ENCODE results near the gene MRPL42.

GRCh38 chr12:93514853-93515252 is 47.5 kb downstream of the MRPL42 start:
- TF ChIP-seq, protein P1, sequence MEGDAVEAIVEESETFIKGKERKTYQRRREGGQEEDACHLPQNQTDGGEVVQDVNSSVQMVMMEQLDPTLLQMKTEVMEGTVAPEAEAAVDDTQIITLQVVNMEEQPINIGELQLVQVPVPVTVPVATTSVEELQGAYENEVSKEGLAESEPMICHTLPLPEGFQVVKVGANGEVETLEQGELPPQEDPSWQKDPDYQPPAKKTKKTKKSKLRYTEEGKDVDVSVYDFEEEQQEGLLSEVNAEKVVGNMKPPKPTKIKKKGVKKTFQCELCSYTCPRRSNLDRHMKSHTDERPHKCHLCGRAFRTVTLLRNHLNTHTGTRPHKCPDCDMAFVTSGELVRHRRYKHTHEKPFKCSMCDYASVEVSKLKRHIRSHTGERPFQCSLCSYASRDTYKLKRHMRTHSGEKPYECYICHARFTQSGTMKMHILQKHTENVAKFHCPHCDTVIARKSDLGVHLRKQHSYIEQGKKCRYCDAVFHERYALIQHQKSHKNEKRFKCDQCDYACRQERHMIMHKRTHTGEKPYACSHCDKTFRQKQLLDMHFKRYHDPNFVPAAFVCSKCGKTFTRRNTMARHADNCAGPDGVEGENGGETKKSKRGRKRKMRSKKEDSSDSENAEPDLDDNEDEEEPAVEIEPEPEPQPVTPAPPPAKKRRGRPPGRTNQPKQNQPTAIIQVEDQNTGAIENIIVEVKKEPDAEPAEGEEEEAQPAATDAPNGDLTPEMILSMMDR (conservative IDR thresholded peaks at IDR 0.05; ENCODE audit: low read depth, low read length): no peak
- TF ChIP-seq EZH2 (IDR thresholded peaks at IDR 0.05; ENCODE audit: low read length, unreplicated experiment): no peak
- no peak for TF ChIP-seq EZH2phosphoT487 (IDR thresholded peaks at IDR 0.05; ENCODE audit: borderline replicate concordance, low read length)

Data from PC-3 (cell line).